Esophagus mucosa (tissue), 1 donor: ENCODE results near the gene ACKR3. TPM values are rescaled to one million over a fixed set of nuclear protein-coding genes. Genes with fewer than 3 reads are reported as not detected.
A peak's percentile ranks its signal among the peaks of the same experiment; 100 is the strongest.

Experiments used
- ATAC-seq: fragments of 200-7000 bp; cut with Tn5 transposase; one replicate; pipeline ENCODE4 v1.9.1; 2020
- total RNA-seq: library from RNA; stranded (reverse); gene quantifications from one replicate; pipeline ENCODE4 v1.2.4, GENCODE V29; 2023
- donor health status: DM: yes; HTN: yes; CAD: no.

Gene ACKR3
- total RNA-seq, 1 donor from 2014 or later, result 6.3 TPM

- ATAC-seq, result no peak
Observed at GRCh38 chr2:236550290-236550689, 19.3 kb upstream of the ACKR3 start.

- no peak for ATAC-seq
Observed at GRCh38 chr2:236550701-236551465, 18.7 kb upstream of the ACKR3 start.

DNA sequence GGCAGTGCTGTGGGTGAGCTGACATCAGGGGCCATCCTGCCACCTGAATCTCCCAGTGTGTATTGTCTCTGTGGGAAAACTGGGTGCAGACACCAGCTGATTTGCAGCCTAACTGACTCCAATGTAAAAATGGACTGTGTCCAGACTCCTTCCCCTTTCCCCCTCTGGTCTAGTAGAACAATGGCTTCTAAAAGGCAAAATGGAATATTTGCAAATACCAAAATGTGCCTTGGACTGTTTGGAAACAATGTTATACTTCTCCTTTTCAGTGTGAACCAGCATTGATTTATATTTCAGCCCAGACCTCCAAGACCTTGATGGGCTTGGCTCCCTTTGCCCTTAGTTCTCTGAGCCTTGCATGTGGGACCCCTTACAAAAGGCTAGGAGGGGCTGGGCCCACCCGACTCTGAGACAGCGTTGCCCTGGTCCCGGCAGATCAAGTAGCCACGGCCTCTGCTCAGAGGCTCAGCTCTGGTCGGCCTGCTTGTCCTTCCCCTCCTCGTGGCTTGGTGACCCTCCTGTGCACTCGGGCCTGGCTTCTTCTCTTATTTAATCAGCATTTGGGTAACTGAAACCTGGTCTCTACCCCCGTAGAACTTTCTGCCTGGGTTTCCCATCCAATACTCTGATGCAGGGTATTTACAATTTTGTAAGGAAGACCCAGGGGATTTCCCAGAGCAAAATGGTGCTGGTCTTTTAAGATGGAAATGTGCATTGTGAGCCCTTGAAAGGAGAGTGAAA lies 18.0 kb upstream of the ACKR3 start:
- peak; percentile 18 for ATAC-seq

DNA sequence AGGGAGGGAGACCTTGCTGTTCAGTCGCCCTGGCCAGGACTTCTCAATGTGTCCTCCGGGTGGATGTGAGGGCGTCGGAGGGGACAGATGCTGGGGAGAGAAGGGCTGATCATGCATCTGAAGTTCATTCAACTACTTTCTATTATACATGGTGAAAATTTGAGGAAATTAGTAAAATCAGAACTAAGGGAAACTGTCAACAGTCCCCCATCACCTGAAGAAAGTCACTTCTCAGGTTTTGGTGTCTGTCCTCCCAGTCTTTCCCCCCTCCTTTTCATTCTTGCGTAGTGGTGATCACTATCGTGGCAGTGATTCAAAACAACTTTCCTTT lies 17.4 kb upstream of the ACKR3 start:
- ATAC-seq, result no peak

GRCh38 chr2:236552581-236553363 lies 16.9 kb upstream of the ACKR3 start:
- no peak for ATAC-seq

DNA sequence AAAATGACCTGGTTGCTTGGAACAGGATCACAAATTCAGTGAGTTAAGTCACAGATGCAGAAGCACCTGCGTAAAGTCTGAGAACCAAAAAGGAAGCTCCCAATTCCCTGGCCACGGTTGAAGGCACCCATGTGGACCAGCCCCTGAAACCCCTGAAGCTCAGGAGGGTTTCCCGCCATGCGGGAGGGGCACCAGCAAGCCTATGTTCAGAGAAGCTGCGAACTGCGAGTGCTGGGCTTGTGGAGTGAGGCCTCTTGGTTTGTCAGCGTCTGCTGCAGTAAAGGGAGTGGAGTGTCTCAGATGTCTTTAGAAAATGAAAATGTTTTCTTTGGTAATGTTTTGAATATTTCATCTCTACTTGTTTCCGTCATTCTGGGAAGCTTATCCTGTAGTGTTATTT lies 16.1 kb upstream of the ACKR3 start:
- ATAC-seq, result no peak

GRCh38 chr2:236554629-236555282 lies 14.9 kb upstream of the ACKR3 start:
- no peak for ATAC-seq

- ATAC-seq, result no peak
Observed at GRCh38 chr2:236555481-236555880, 14.1 kb upstream of the ACKR3 start.

DNA sequence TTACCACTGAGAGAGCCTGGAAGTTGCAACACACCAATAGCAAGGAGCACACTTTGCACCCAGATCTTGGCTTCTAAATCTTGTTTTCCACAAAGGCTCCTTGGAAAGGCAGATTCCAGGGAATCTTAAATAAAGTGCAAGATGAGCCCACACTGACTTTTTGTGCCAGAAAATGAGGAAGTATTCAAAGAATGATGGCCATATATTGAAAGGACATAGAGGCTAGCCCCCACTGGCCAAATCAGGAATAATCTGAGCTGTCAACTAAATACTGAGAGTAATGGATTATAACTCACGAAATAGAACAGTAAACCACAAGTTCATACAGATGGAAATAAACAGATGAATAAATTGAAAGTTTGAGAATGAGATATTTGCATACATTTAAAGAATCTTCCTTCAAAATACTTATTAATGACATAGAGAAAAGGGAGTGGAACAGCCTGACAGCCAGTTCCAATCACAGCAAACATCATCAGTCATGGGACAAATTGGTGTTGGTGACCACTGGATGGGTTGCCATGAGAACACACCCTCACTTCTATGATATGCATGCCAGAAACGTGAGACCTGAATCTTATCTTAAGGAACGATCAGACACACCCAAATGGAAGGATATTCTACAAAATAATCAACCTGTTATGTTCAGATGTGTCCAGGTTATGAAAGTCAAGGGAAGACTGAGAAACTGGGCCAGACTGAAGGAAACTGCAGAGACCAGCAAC lies 12.2 kb upstream of the ACKR3 start:
- no peak for ATAC-seq

- ATAC-seq, result no peak
Observed at GRCh38 chr2:236558036-236558435, 11.6 kb upstream of the ACKR3 start.

DNA sequence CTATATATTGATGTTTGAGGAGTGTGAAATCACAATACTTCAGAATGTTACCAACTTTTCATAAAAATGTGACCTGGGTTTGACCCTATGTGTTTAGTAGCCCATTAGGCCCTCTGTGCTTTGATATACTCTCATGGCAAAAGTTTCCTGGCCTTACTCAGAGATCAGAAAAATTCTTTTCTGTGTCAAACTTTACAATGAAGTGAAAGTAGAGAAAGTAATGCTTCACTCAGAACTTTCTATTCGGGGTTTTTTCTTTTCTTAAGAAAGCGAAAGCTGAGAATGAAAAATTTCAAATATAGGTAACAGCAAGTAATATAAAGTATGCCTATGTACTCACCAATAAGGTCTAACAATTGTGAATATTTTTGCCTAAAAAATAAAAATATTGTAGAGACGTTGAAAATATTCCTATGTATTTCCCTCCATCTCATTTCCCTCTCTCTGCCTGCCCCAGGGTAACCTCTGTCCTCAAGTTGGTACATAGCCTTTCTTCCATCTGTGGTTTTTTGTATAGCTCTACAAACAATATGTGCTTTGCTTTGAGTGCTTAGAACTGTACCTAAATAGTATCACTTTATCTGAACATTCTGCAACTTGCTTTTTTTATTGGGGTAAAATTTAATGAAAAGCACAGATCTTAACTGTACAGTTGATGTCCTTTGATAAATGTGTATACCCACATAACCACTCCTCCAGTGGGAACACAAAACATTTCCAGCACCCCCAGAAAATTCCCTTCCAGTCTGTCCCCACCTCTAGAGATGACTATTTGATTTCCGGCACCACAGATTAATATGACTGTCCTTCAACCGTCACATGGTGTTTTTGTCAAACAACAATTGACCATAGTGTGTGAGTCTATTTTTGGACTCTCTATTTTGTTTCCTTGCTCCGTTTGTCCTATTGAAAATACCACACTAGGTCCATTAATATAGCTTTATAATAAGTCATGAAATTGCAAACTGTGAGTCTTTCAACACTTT lies 10.3 kb upstream of the ACKR3 start:
- no peak for ATAC-seq

DNA sequence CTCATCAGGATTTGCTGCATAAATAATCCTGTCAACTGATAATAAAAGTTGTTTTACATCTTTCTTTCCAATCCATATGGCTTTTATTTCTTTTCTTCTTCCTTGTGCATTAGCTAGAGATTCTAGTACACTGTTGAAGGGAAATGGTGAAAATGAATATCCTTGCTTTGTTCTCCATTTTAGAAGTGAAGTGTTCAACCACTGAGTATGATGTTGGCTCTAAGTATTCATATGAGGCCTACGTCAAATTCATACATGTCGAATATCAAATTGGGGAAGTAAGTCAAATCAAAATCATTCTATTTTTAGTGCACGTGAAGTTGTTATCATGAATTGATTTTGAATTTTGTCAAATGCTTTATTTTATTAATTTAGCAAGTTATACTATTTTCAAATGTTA lies 7.8 kb upstream of the ACKR3 start:
- ATAC-seq, result no peak

DNA sequence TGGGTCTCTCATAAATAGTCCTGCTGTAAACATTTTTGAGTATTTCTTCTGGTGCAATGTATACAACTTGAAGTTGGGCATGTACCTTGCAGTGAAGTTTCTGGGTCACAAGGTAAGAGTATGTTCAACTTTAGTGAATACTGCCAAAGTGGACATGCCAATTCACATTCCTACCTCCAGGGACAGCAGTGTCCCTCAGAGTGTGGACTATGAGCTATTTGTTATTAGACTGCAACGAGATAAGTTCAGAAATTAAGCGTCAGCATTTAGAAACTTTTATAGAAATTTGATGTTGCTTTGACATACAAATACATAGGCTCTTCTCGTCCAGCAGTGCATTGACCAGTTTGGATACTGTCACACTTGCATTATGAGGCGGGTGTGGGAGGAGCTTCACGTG lies 7.2 kb upstream of the ACKR3 start:
- no peak for ATAC-seq

- no peak for ATAC-seq
Observed at GRCh38 chr2:236563953-236564352, 5.7 kb upstream of the ACKR3 start.

- ATAC-seq, result no peak
Observed at GRCh38 chr2:236565212-236565611, 4.4 kb upstream of the ACKR3 start.

GRCh38 chr2:236565879-236566402 lies 3.7 kb upstream of the ACKR3 start:
- ATAC-seq, result no peak

GRCh38 chr2:236566596-236566995 lies 3.0 kb upstream of the ACKR3 start:
- ATAC-seq, result no peak

DNA sequence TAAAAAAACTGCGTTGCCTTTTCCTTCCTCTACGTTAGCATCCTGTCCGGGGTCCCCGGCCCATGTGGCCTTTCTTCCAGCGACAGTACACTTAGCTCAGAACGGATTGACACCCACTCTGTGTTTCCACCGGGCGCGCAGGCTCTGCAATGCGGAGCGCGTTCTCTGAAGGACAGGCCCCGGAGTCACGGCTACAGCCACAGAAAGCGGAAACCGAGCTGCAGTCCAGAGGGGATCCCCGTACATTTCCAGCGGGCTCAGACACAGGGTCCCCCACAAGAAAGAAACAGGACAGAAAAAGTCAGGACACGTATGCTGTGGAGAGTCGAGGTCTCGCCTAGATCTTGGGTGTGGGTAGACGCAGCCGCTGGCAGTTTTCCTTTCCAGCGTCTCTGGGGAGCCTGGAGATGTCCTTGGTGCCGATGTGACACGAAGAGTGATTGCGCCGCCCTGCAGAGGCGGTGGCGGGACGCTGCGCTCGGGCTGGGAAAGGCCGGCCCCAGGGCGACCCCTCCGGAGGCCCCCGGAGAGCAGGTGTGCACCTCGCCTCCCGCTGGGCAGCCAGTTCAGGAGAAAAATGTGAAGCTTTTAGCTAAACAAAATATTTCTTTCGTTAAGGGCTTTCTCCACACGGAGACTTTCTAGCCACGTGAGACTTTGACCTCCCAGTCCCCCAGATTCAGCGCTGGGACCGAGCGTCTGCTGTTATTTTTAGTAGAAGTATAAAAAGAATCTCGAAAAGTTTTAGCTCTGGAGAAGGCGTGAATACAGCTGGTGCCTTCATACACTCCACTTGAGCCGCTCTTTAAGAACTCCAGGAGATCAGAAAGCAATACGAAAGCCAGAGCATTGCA lies 1.3 kb upstream of the ACKR3 start:
- peak; percentile 18 for ATAC-seq

GRCh38 chr2:236568922-236569572 lies 578 bp upstream of the ACKR3 start:
- ATAC-seq, result no peak
